NOMO-1 treated with DMSO at 0.1 percent for 48 hours (cell line): ENCODE measurements around the gene TFRC.
"Not testable (repeated sequence)": the region's sequence is repeated elsewhere in the genome, so short reads cannot be mapped to it uniquely, and the experiment has no call there.

Experiments
- DNase-seq: peaks from one replicate; lab custom pipeline; 2025; ENCODE audit not compliant: unreplicated experiment; lab: John Stamatoyannopoulos, UW

TFRC gene

GRCh38 chr3:196049653-196050052, 32.2 kb downstream of the TFRC start:
- DNase-seq: no peak

DNA sequence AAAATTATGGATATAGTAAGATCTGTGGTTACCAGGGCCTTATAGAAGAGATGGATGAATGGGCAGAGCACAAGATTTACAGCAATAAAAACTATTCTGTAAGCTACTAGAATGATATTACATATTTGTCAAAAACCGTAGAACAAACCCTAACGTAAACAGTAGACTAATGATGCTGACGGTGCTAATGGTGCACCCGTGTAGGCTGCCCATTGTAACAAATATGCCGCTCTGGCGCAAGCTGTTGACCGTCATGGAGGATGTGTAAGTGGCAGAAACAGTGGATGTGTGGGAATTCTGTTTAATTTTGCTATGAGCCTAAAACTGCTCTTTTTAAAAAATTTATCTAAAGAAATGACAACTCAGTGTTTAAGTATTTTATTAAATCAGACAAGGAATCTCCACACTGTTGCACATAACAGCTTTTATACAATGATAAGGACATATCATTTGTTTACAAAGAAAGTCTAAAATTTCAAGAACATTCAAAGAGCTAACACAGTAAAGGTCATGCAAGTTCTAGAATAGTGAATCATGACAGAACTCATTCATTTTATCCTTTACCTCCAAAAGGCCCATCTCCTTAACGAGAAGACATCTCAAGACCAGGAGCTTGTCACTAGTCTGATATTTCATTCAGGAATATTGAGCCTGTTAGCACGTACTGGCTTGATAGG, 32.8 kb downstream of the TFRC start:
- no peak for DNase-seq

GRCh38 chr3:196047391-196048030, 34.4 kb downstream of the TFRC start:
- DNase-seq: no peak

- no peak for DNase-seq
These were observed 37.4 kb downstream of the TFRC start for GRCh38 chr3:196044513-196044912.

DNA sequence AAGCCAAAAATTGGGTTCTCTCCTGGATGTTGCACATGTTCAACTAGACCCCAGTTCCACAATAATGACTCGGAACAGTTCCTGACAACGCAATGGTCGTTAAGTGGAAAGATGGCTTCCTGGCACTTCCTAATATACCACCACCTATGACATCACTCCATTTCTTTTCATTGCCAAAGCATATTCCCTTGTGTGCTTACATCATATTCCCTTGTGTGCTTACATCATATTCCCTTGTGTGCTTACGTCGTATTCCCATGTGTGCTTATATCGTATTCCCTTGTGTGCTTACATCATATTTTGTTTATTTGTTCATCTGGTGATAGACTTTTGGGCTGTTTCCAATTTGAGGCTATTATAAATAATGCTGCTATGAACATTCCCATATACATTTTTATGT, 39.2 kb downstream of the TFRC start:
- DNase-seq: no peak

- DNase-seq: no peak
These were observed 42.5 kb downstream of the TFRC start for GRCh38 chr3:196039359-196039758.

DNA sequence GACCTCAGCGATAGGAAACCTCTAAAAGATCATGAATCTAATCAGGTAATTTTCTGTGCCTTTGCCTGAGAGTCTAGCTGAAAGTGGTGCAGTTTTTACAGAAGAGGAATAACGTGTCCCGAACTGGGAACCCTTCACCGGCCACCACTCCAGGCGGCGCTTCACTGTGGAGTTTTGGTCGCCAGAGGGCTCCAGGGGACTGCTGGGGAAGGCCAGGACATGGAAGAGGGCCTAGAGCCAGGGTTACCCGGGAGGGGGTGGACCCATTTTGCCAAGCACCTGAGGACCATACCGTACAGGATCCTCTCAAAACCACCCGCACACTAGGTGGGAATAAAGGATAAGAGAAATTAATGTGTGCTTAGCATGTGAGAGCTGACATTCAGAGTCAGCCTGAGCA, 55.8 kb downstream of the TFRC start:
- DNase-seq: not testable (repeated sequence)

- DNase-seq: no peak
These were observed 56.9 kb downstream of the TFRC start for GRCh38 chr3:196024968-196025367.

DNA sequence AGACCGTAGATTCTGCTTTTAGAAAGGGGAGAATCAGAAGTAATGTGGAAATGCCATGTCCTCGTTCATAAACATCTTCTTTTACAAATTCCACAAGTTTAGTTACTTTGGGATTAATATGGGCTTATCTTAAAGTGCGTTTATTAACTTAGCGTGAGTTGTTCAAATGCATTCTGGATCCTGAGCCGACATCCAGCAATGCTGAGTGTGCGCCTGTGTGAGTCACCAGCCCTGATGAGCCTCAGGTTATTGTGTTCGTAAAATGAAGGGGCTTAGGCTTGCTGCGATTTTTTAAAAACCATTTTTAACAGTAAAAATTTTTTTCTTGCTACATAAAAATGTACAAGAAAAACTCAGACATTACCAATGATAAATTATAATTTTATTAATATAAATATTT, 57.9 kb downstream of the TFRC start:
- DNase-seq: no peak

DNA sequence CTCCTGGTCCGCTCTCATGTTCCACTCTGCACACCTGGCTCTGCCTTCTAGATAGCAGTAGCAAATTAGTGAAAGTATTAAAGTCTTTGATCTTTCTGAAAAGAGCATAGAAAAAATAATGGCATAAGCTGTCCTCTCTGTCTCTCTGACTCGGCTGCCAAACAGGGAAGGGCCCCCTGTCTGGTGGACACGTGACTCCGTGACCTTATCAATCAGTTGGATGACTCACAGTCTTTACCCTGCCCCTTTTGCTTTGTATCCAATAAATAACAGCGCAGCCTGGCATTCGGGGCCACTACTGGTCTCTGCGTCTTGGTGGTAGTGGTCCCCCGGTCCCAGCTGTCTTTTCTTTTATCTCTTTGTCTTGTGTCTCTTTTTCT, 59.4 kb downstream of the TFRC start:
- DNase-seq: not testable (repeated sequence)

DNA sequence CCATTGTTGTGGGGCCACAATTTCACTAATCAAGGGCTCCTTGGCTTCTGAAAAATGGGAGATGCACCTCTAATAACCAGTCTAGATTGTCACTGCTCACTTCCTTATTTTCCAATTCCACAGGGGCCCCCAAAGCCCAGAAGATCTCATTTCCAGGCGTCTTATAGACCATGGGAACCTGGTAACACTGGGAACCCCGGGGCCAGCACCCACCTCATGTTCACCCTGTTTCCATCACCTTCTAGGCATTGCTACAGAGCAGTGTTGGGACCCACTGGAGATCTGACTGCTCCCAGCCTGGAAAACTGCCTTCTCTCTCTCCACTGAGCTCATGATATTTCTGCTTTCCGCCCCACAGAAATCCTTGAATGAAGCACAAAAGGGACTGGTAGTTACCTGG, 61.5 kb downstream of the TFRC start:
- no peak for DNase-seq

- not testable (repeated sequence) for DNase-seq
These were observed 62.3 kb downstream of the TFRC start for GRCh38 chr3:196019576-196019975.

GRCh38 chr3:196018159-196018558, 63.7 kb downstream of the TFRC start:
- DNase-seq: not testable (repeated sequence)

- DNase-seq: no peak
These were observed 65.4 kb downstream of the TFRC start for GRCh38 chr3:196016485-196016884.

GRCh38 chr3:196016059-196016458, 65.8 kb downstream of the TFRC start:
- no peak for DNase-seq

DNA sequence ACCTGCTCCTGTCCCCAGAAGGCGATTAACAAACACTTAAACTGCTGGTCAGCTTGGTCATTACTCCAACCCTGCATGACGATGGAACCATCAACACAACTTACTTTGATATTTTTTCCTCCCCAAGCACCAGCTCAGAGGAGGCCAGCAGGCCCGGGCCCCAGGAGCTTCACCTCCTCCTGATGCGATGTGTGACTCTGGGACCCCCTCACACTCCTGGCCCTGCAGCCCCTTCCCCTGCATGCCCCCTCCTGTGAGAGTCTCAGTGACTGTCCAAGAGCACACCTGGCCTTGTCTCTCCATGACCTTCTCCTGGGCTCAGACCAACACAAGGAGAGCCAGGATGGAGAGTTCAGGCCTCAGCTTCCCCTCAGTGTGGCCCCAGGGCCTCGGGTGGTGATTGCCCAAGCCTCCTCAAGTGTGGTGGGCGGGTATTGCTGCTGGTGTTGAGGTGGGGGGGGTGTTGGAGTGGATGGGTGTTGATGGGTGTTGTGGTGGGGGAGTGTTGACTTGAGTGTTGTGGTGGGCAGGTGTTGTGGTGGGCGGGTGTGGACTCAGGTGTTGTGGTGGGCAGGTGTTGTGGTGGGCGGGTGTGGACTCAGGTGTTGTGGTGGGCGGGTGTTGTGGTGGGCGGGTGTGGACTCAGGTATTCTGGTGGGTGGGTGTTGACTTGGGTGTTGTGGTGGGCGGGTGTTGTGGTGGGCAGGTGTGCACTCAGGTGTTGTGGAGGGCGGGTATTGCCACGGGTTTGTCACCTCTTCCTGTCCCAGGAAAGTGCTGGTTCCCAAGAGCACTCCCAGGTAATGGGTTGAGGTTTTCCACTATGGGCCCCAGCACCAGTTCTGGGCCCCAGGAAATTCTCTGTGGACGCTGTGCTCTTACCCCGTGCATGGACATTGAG, 68.1 kb downstream of the TFRC start:
- DNase-seq: no peak

GRCh38 chr3:196012941-196013476, 68.9 kb downstream of the TFRC start:
- no peak for DNase-seq

GRCh38 chr3:196012481-196012880, 69.4 kb downstream of the TFRC start:
- DNase-seq: no peak

- DNase-seq: no peak
These were observed 72.4 kb downstream of the TFRC start for GRCh38 chr3:196009456-196009855.

GRCh38 chr3:196008929-196009328, 73.0 kb downstream of the TFRC start:
- DNase-seq: no peak

GRCh38 chr3:196008387-196008786, 73.5 kb downstream of the TFRC start:
- no peak for DNase-seq
